ENCODE data around the gene STAT1. TPM values are rescaled to one million over a fixed set of nuclear protein-coding genes. Genes with fewer than 3 reads are reported as not detected.

Gene STAT1
- total RNA-seq, 1 experiment from 2014 or later = 60.7 TPM

- Histone ChIP-seq H3K27ac (ENCODE audit: low read depth, low read length) (no peak overlapping the region), H3K36me3 (ENCODE audit: control insufficient read depth in 1 of 2, insufficient read depth in 2 of 2, low read length in 2 of 2) (peaks cover 56 to 64% of the 10 kb centered on the region in 2 experiments), H3K4me1 (ENCODE audit: control insufficient read depth in 1 of 2, insufficient read depth in 2 of 2, low read length in 2 of 2) (no peaks in the 10 kb centered on the region), H3K27me3 (ENCODE audit: insufficient read depth, low read length) (no peaks in the 10 kb centered on the region), H4K20me1 (ENCODE audit: insufficient read depth) (no peaks in the 10 kb centered on the region), H3K4me3 (replicated peaks in 1 of 2; ENCODE audit: low read depth in 1 of 2, low read length in 2 of 2) (no peak overlapping the region), H2AFZ (ENCODE audit: low read depth, low read length, poor library complexity, severe bottlenecking) (no peak overlapping the region), H3K9me2 (ENCODE audit: insufficient read depth) (no peaks in the 10 kb centered on the region), H3K4me2 (ENCODE audit: low read length) (no peak overlapping the region), H3K79me2 (ENCODE audit: insufficient read depth, low read length) (no peaks in the 10 kb centered on the region), H3K9me3 (ENCODE audit: control insufficient read depth in 1 of 2, insufficient read depth in 1 of 2, low read depth in 1 of 2, low read length in 2 of 2) (no peaks in the 10 kb centered on the region), H3K9ac (ENCODE audit: low read length) (no peak overlapping the region)
- ChIA-PET POLR2A (no interaction called here), CTCF (no interaction called here), RAD21 (ENCODE audit: low non-redundant PET in 1 of 2, low total read pairs in 2 of 2, uncharacterized antibody in 2 of 2, unreplicated experiment in 2 of 2) (no interaction called here)
- ATAC-seq (no peak), DNase-seq (ENCODE audit: low read depth, low spot score) (no peak)
- intact Hi-C loops (cut with micrococcal nuclease) = no loop called here
- no peak for TF ChIP-seq POLR2AphosphoS5 (IDR thresholded peaks at IDR 0.05; ENCODE audit: low read depth, low read length)
- TF ChIP-seq POLR2A (IDR thresholded peaks at IDR 0.05; ENCODE audit: borderline replicate concordance, extremely low read depth, insufficient read depth, insufficient read length) = no peak
- TF ChIP-seq SRF (IDR thresholded peaks at IDR 0.05; ENCODE audit: low read depth) = no peak
- no peak for TF ChIP-seq ZBTB33 (IDR thresholded peaks at IDR 0.05; ENCODE audit: extremely low read depth, insufficient replicate concordance, low read length)
- no peak for TF ChIP-seq TCF7L2 (IDR thresholded peaks at IDR 0.05; ENCODE audit: borderline replicate concordance, extremely low read depth, insufficient read depth, insufficient read length)
- no peak for TF ChIP-seq RAD21 (IDR thresholded peaks at IDR 0.05; ENCODE audit: low read depth)
- no peak for TF ChIP-seq CEBPB (IDR thresholded peaks at IDR 0.05; ENCODE audit: low read depth)
- TF ChIP-seq FOSL1 (IDR thresholded peaks at IDR 0.05; ENCODE audit: low read depth) = no peak
- no peak for TF ChIP-seq EZH2phosphoT487 (IDR thresholded peaks at IDR 0.05; ENCODE audit: borderline replicate concordance)
- TF ChIP-seq CTCF (IDR thresholded peaks at IDR 0.05 in 2 of 3, conservative IDR thresholded peaks at IDR 0.05 in 1 of 3; ENCODE audit: borderline replicate concordance in 1 of 3, insufficient read depth in 1 of 3, low read depth in 2 of 3, low read length in 2 of 3) = no peak
- BruUV-seq (replicated peaks) = no TSS peak
Measured at GRCh38 chr2:190994148-190994547, 19.8 kb downstream of the STAT1 start.

Measured in HCT116 (cell line).